ENCODE results near the gene TAPT1.

TAPT1 gene

GRCh38 chr4:16129336-16129735 is 96.9 kb downstream of the TAPT1 start:
- peak; percentile 20 to 77 for DNase-seq

GRCh38 chr4:16126714-16127113 is 99.6 kb downstream of the TAPT1 start:
- DNase-seq, result no peak

GRCh38 chr4:16125571-16126445 is 100.5 kb downstream of the TAPT1 start:
- DNase-seq, result no peak

- peak; percentile 65 to 88 for DNase-seq
Measured at GRCh38 chr4:16124232-16124631, 102.0 kb downstream of the TAPT1 start.

GRCh38 chr4:16123356-16124084 is 102.8 kb downstream of the TAPT1 start:
- DNase-seq, result peak; percentile 98 to 100

DNA sequence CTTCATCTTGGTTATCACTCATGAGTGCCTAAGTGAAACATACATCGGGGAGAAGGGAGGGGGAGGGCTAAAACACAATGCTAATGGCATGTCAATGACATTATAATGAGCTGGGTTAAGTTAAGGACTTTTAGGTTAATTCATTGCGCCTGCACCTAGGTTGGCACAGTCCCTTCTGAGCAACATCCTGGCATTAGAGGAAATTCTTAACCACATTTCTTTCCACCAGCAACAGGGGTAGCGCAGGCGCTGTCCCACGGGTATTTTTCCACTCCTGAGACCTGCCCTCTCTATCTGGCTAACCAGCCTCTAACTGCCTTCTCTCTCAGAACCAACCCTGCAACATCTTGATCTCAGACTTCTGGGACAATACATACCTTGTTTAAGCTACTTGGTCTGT is 103.5 kb downstream of the TAPT1 start:
- DNase-seq, result peak in 1 of 2 experiments; percentile 67

GRCh38 chr4:16122308-16122711 is 104.0 kb downstream of the TAPT1 start:
- no peak for DNase-seq

DNA sequence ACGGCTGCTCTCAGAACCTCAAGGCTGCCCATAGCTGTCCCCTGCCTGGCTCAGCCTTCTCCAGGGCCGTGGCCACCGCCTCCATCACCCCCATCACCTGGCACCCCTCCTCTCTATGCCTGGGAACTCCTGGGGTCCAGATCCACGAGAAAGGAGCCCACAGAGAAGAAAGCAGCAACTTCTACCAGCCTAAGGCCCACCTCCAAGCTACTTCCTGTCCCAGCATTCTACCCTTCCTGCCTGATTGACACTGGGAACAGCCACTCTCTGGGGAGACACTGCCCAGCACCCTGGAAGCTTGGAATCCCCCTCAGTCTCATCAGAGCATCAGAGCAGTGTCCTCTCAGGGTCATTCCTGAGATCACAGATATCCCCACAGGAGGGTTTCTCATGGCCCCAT is 105.6 kb downstream of the TAPT1 start:
- DNase-seq, result no peak

GRCh38 chr4:16119981-16120380 is 106.3 kb downstream of the TAPT1 start:
- DNase-seq, result no peak

GRCh38 chr4:16118090-16118489 is 108.2 kb downstream of the TAPT1 start:
- DNase-seq, result no peak

DNA sequence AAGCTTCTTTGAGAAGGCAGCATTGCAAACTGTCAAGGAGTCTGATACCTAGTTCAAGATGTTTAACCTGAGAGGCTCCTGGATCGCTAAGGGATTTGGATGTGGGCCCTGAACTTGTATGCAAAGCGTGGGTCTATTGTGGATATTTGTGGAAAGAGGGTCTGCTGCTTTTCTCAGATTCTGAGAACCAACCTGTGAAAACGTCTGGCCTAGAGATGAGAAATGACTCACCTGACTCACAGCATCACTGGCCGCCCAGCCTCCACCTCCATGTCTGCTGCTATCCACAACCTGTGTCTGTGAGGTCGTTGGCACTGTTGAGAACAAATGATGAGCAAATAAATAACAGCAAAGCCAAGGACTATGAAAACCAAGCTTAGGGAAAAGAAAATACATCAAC is 109.1 kb downstream of the TAPT1 start:
- DNase-seq, result no peak

GRCh38 chr4:16116493-16116990 is 109.7 kb downstream of the TAPT1 start:
- peak; percentile 54 to 72 for DNase-seq

DNA sequence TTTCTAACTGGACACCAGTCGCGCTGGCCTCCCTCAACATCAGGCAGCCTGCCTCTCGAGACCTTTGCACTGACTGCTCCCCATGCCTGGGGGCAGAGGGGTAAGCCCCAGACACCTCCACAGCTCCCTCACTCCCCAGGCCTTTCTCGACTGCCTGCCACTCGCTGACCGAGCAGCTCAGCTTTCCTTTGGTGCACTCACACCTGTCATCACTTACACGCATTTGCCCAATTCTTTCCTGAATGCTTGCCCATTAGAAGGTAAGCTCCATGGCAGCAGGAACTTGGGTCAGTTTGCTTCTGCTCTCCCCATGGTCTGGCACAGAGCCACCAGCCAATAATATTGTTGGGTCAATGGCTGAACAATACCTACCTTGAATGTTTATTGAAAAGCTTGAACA is 110.3 kb downstream of the TAPT1 start:
- peak; percentile 54 to 72 for DNase-seq

DNA sequence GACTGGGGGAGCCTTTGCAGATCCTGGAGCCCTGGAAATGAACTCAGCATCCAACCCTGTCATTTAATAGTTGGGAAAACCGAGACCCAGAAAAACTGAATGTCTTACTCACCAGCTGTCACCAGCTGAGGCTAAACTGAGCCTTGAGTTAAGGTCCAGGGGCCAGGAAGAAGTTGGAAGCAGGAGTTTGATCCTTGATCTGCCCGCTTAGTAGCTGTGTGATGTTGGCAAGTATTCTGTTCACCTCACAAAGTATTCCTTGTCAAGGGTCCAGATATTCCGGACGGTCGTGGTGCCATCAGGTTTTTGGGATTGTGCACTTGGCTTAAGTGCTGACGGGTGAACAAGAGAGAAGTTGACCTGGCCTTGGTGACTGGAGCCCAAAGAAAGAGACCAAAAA is 111.7 kb downstream of the TAPT1 start:
- DNase-seq, result no peak

DNA sequence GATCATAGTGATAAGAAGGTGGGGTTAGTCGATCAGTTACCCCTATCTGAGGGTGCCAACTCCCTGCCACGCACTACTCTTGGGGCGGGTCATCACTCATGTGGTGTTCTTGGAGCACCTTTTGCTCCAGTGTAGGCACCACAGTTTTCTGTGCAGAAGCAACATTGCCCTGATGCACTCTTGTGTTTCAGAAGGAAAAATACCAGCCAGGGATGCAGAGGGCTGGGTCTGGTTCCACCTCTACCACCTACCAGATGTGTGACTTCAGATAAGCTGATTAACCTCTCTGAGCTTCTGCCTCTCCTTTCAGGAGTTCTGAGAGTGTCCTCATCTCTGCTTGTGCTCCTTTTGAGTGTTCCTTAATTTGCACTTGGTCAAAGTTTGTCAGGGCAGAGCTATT is 112.5 kb downstream of the TAPT1 start:
- DNase-seq, result no peak

- DNase-seq, result no peak
Measured at GRCh38 chr4:16111533-16111932, 114.7 kb downstream of the TAPT1 start.

- DNase-seq, result no peak
Measured at GRCh38 chr4:16110661-16111290, 115.5 kb downstream of the TAPT1 start.
